Cardiac muscle cell (in vitro differentiated cells and primary cell): ENCODE measurements around the gene EPB42. TPM values are rescaled to one million over a fixed set of nuclear protein-coding genes. Genes with fewer than 3 reads are reported as not detected.
"Not testable (repeated sequence)": the region's sequence is repeated elsewhere in the genome, so short reads cannot be mapped to it uniquely, and the experiment has no call there.

Experiments used
- DNase-seq, 2 donors: peaks; one replicate each; pipeline versions ENCODE4 v3.0.0 to v3.0.0-alpha.2; 2010 to 2017; ENCODE audit warnings: low read depth in 1 of 2, low spot score in 1 of 2
- H3K27ac ChIP-seq: fragments of 200-600 bp; sonication (generic); 2 replicates; pipeline ENCODE4 v1.5.1; 2016
- H3K27me3 ChIP-seq: fragments of 200-600 bp; sonication (generic); 2 replicates; pipeline ENCODE4 v1.6.0; 2016; ENCODE audit warnings: control low read depth
- H3K36me3 ChIP-seq: fragments of 200-600 bp; sonication (generic); 2 replicates; pipeline ENCODE4 v1.5.1; 2016; ENCODE audit warnings: control low read depth
- H3K4me1 ChIP-seq: fragments of 200-600 bp; sonication (generic); 2 replicates; pipeline ENCODE4 v1.8.1; 2017; ENCODE audit warnings: low read depth, mild to moderate bottlenecking, mixed run types
- H3K4me3 ChIP-seq: fragments of 200-600 bp; sonication (generic); 2 replicates; pipeline ENCODE4 v1.5.1; 2016; ENCODE audit warnings: mild to moderate bottlenecking
- H3K9me3 ChIP-seq: fragments of 200-600 bp; sonication (generic); 2 replicates; pipeline ENCODE4 v1.5.1; 2017; ENCODE audit warnings: low read depth, mild to moderate bottlenecking, control low read depth
- polyA plus RNA-seq: library from polyadenylated mRNA; unstranded; fragments of >200 nt; fragmentation: Nextera tagmentation; extraction: Ambion mirVana; gene quantifications from 2 replicates; pipeline ENCODE4 v1.2.1, GENCODE V29; 2016
- total RNA-seq: library from RNA; depleted of rRNA; stranded (reverse); fragments of >200 nt; gene quantifications from 2 replicates; pipeline ENCODE4 v1.2.3, GENCODE V29; 2016
- TF ChIP-seq, protein P1 (sequence below): IDR thresholded peaks from 2 replicates; pipeline ENCODE4 v1.5.1; 2012; ENCODE audit warnings: low read depth, mild to moderate bottlenecking, low read length

Gene EPB42
- total and polyA plus RNA-seq, 2 experiments from 2014 or later = 0.12 to 0.94 TPM

- H3K36me3 ChIP-seq = no peaks in the 10 kb centered on the region
- H3K4me3 ChIP-seq = no peak overlapping the region
- H3K9me3 ChIP-seq = no peaks in the 10 kb centered on the region
- TF ChIP-seq, protein P1, sequence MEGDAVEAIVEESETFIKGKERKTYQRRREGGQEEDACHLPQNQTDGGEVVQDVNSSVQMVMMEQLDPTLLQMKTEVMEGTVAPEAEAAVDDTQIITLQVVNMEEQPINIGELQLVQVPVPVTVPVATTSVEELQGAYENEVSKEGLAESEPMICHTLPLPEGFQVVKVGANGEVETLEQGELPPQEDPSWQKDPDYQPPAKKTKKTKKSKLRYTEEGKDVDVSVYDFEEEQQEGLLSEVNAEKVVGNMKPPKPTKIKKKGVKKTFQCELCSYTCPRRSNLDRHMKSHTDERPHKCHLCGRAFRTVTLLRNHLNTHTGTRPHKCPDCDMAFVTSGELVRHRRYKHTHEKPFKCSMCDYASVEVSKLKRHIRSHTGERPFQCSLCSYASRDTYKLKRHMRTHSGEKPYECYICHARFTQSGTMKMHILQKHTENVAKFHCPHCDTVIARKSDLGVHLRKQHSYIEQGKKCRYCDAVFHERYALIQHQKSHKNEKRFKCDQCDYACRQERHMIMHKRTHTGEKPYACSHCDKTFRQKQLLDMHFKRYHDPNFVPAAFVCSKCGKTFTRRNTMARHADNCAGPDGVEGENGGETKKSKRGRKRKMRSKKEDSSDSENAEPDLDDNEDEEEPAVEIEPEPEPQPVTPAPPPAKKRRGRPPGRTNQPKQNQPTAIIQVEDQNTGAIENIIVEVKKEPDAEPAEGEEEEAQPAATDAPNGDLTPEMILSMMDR = no peak
- H3K27ac ChIP-seq = no peak overlapping the region
- no peaks in the 10 kb centered on the region for H3K4me1 ChIP-seq
- DNase-seq = no peak
- H3K27me3 ChIP-seq = no peaks in the 10 kb centered on the region
Measured at GRCh38 chr15:43207024-43207423, 13.8 kb downstream of the EPB42 start.

DNA sequence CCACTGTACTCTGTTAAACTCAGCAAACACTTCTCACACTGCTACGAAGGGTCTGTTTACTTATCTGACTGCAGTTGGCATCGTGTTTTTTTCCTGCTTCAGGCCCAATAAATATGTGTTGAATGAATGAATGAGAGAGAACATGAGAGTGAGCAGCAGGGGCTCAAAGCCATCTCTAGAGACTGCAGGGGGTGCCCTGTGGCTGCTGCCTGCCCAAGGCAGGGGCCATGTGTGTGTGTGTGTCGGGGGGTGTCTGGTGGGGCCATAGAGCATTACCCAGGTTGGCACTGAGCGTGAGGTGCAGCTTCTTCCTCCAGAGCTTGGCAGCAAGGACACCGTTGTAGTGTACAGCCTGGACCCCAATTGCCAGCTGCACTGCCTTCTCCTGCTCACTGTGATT, 14.8 kb downstream of the EPB42 start:
- DNase-seq = no peak
- H3K27me3 ChIP-seq = no peaks in the 10 kb centered on the region
- no peaks in the 10 kb centered on the region for H3K36me3 ChIP-seq
- no peak overlapping the region for H3K27ac ChIP-seq
- TF ChIP-seq, protein P1 = no peak
- no peak overlapping the region for H3K4me3 ChIP-seq
- no peaks in the 10 kb centered on the region for H3K9me3 ChIP-seq
- no peaks in the 10 kb centered on the region for H3K4me1 ChIP-seq

GRCh38 chr15:43204016-43204901, 16.6 kb downstream of the EPB42 start:
- Histone ChIP-seq H3K9me3 (no peaks in the 10 kb centered on the region), H3K27me3 (no peaks in the 10 kb centered on the region), H3K27ac (no peak overlapping the region), H3K36me3 (no peaks in the 10 kb centered on the region), H3K4me3 (no peak overlapping the region), H3K4me1 (no peaks in the 10 kb centered on the region)
- TF ChIP-seq, protein P1 = peak; percentile 64
- peak; percentile 63 to 64 for DNase-seq

- H3K27me3 ChIP-seq = no peaks in the 10 kb centered on the region
- H3K9me3 ChIP-seq = no peaks in the 10 kb centered on the region
- DNase-seq = no peak
- no peak overlapping the region for H3K4me3 ChIP-seq
- TF ChIP-seq, protein P1 = no peak
- no peaks in the 10 kb centered on the region for H3K36me3 ChIP-seq
- no peak overlapping the region for H3K27ac ChIP-seq
- no peaks in the 10 kb centered on the region for H3K4me1 ChIP-seq
Measured at GRCh38 chr15:43199945-43200488, 20.8 kb downstream of the EPB42 start.

DNA sequence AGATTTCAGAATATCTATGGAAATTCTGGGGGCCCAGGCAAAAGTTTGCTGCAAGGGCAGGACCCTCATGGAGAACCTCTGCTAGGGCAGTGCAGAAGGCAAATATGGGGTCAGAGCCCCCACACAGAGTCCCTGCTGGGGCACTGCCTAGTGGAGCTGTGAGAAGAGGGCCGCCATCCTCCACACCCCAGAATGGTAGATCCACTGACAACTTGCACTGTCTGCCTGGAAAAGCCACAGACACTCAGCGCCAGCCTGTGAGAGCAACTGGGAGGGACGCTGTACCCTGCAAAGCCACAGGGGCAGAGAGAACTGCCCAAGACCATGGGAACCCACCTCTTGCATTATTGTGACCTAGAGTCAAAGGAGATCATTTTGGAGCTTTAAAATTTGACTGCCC, 21.8 kb downstream of the EPB42 start:
- H3K27me3 ChIP-seq = no peaks in the 10 kb centered on the region
- H3K27ac ChIP-seq = no peak overlapping the region
- H3K4me3 ChIP-seq = no peak overlapping the region
- TF ChIP-seq, protein P1 = no peak
- H3K36me3 ChIP-seq = peaks cover 10% of the 10 kb centered on the region
- H3K9me3 ChIP-seq = no peaks in the 10 kb centered on the region
- no peak for DNase-seq
- no peaks in the 10 kb centered on the region for H3K4me1 ChIP-seq

DNA sequence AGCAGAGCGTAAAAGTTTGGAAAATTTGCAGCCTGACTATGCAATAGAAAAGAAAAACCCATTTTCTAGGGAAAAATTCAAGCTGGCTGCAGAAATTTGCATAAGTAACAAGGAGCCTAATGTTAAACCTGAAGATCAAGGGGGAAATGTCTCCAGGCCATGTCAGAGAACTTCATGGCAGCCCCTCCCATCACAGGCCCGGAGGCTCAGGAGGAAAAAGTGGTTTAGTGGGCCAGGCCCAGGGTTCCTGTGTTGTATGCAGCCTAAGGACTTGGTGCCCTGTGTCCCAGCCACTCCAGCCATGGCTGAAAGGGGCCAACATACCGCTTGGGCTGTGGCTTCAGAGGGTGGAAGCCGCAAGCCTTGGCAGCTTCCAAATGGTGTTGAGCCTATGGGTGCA, 22.3 kb downstream of the EPB42 start:
- H3K36me3 ChIP-seq = peaks cover 11% of the 10 kb centered on the region
- not testable (repeated sequence) for DNase-seq

GRCh38 chr15:43197773-43198172, 23.0 kb downstream of the EPB42 start:
- not testable (repeated sequence) for H3K4me1 ChIP-seq, H3K27me3 ChIP-seq, H3K4me3 ChIP-seq, DNase-seq, H3K9me3 ChIP-seq, H3K27ac ChIP-seq
- H3K36me3 ChIP-seq = peaks cover 15% of the 10 kb centered on the region

More for the DNA sequence above, 22.3 kb downstream of the EPB42 start:
- not testable (repeated sequence) for H3K4me1 ChIP-seq, H3K27me3 ChIP-seq, H3K27ac ChIP-seq, H3K4me3 ChIP-seq, H3K9me3 ChIP-seq
